NCI-H345 treated with DMSO at 0.1 percent for 48 hours (cell line): Measurements from ENCODE around the gene VPS8.

ENCODE experiments used
- DNase-seq: peaks from one replicate; lab custom pipeline; 2025; ENCODE audit not compliant: unreplicated experiment; lab: John Stamatoyannopoulos, UW

VPS8 gene

GRCh38 chr3:184781801-184782200, 30.2 kb upstream of the VPS8 start:
- DNase-seq, result no peak

- DNase-seq, result no peak
Observed at GRCh38 chr3:184783319-184783718, 28.6 kb upstream of the VPS8 start.

GRCh38 chr3:184784731-184785500, 27.1 kb upstream of the VPS8 start:
- DNase-seq, result no peak

- DNase-seq, result no peak
Observed at GRCh38 chr3:184785890-184786279, 26.1 kb upstream of the VPS8 start.

GRCh38 chr3:184786280-184786941, 25.6 kb upstream of the VPS8 start:
- DNase-seq, result no peak

GRCh38 chr3:184788751-184789150, 23.2 kb upstream of the VPS8 start:
- DNase-seq, result no peak

GRCh38 chr3:184789314-184789998, 22.5 kb upstream of the VPS8 start:
- DNase-seq, result no peak

- peak; percentile 43 for DNase-seq
Observed at GRCh38 chr3:184791171-184791570, 20.8 kb upstream of the VPS8 start.

GRCh38 chr3:184795522-184796190, 16.3 kb upstream of the VPS8 start:
- DNase-seq, result no peak

GRCh38 chr3:184796551-184796950, 15.4 kb upstream of the VPS8 start:
- no peak for DNase-seq

GRCh38 chr3:184796954-184797353, 15.0 kb upstream of the VPS8 start:
- no peak for DNase-seq

- no peak for DNase-seq
Observed at GRCh38 chr3:184798120-184798519, 13.8 kb upstream of the VPS8 start.

GRCh38 chr3:184800349-184800930, 11.5 kb upstream of the VPS8 start:
- DNase-seq, result no peak

- DNase-seq, result no peak
Observed at GRCh38 chr3:184801241-184801785, 10.7 kb upstream of the VPS8 start.

GRCh38 chr3:184802150-184802549, 9.8 kb upstream of the VPS8 start:
- DNase-seq, result no peak

GRCh38 chr3:184804801-184805200, 7.2 kb upstream of the VPS8 start:
- no peak for DNase-seq

- DNase-seq, result peak; percentile 58
Observed at GRCh38 chr3:184805351-184806038, 6.5 kb upstream of the VPS8 start.

GRCh38 chr3:184806567-184807271, 5.2 kb upstream of the VPS8 start:
- DNase-seq, result no peak

- DNase-seq, result no peak
Observed at GRCh38 chr3:184807549-184807948, 4.4 kb upstream of the VPS8 start.

- no peak for DNase-seq
Observed at GRCh38 chr3:184808021-184808420, 3.9 kb upstream of the VPS8 start.
